H1 (cell line): ENCODE data around the gene TMPRSS13. TPM values are rescaled to one million over a fixed set of nuclear protein-coding genes. Genes with fewer than 3 reads are reported as not detected.

Experiments used
- ASH2L ChIP-seq: fragments of 200-600, 300-600 bp; sonication (generic); IDR thresholded peaks from one replicate; pipeline ENCODE4 v1.7.1; 2017; ENCODE audit warnings: low read length
- GABPA ChIP-seq: IDR thresholded peaks from 2 replicates; pipeline ENCODE4 v1.6.1; 2011; ENCODE audit warnings: mild to moderate bottlenecking, low read length, moderate library complexity, borderline replicate concordance; ENCODE audit not compliant: insufficient read depth
- MAX ChIP-seq: IDR thresholded peaks from 2 replicates; pipeline ENCODE4 v1.6.1; 2012; ENCODE audit warnings: inconsistent platforms
- SIRT6 ChIP-seq: IDR thresholded peaks from one replicate; pipeline ENCODE4 v1.7.1; 2012; ENCODE audit warnings: low read length, inconsistent platforms
- polyA plus RNA-seq, 7 experiments: library from polyadenylated mRNA; depleted of rRNA in 3 of 7; stranded (reverse) in 5 of 7; unstranded in 2 of 7; fragments of >200 nt in 5 of 7; fragments of 200-250 nt in 2 of 7; gene quantifications; 1 replicate in 5 of 7; 2 replicates in 1 of 7; 4 replicates in 1 of 7; pipeline versions ENCODE4 v1.2.1 to v1.2.3, GENCODE V29; 2011 to 2013; ENCODE audit warnings: missing spikeins in 2 of 7, mixed read lengths in 2 of 7
- total RNA-seq: library from RNA; stranded (reverse); fragmentation: NEBNext Ultra II Directional; extraction: Animal tissue kit (Norgen Biotek cat#: 25700); gene quantifications from 2 replicates; pipeline ENCODE4 v1.2.1, GENCODE V29; 2021

Gene TMPRSS13
- total and polyA plus RNA-seq, 2 of the 8 experiments (the other 6 are each of a cell fraction or from before 2014, with no cell fraction given), result 0.61 to 0.79 TPM

GRCh38 chr11:117970400-117971024, 41.3 kb upstream of the TMPRSS13 start (continued):
- no peak for TF ChIP-seq ASH2L
- TF ChIP-seq SIRT6, result no peak
- no peak for TF ChIP-seq MAX
- TF ChIP-seq GABPA, result no peak
